Neural cell (in vitro differentiated cells): Measurements from ENCODE around the gene NANOS3. TPM values are rescaled to one million over a fixed set of nuclear protein-coding genes. Genes with fewer than 3 reads are reported as not detected.

ENCODE experiments used
- H2AFZ ChIP-seq: fragments of 200-600, 300-800 bp; sonication (generic), shearing (Covaris generic); 2 replicates; pipeline ENCODE4 v1.6.0; 2014; ENCODE audit warnings: low read depth, mild to moderate bottlenecking, antibody characterized with exemption, low read length, moderate library complexity
- H3F3A ChIP-seq: fragments of 200-600 bp; shearing (Covaris generic); 2 replicates; pipeline ENCODE4 v1.6.1; 2016; ENCODE audit warnings: mild to moderate bottlenecking, moderate library complexity, mixed read lengths, antibody characterized with exemption, low read length; ENCODE audit not compliant: insufficient read depth, poor library complexity, severe bottlenecking
- H3K27ac ChIP-seq: fragments of 200-600, 300-800 bp; sonication (generic), shearing (Covaris generic); 2 replicates; pipeline ENCODE4 v1.5.1; 2014; ENCODE audit warnings: mild to moderate bottlenecking, low read length, moderate library complexity
- H3K27me3 ChIP-seq: fragments of 300-800, 200-600 bp; sonication (generic), shearing (Covaris generic); 2 replicates; pipeline ENCODE4 v1.6.0; 2014; ENCODE audit warnings: mild to moderate bottlenecking, low read depth, low read length, moderate library complexity; ENCODE audit not compliant: insufficient read depth
- H3K36me3 ChIP-seq: fragments of 300-800, 200-600 bp; sonication (generic), shearing (Covaris generic); 2 replicates; pipeline ENCODE4 v1.5.1; 2014; ENCODE audit warnings: mild to moderate bottlenecking, antibody characterized with exemption, low read length, moderate library complexity; ENCODE audit not compliant: insufficient read depth
- H3K4me2 ChIP-seq: fragments of 300-800, 200-600 bp; sonication (generic), shearing (Covaris generic); 2 replicates; pipeline ENCODE4 v1.6.0; 2014; ENCODE audit warnings: mild to moderate bottlenecking, low read length
- H3K4me3 ChIP-seq: fragments of 300-800, 200-600 bp; sonication (generic), shearing (Covaris generic); 2 replicates; pipeline ENCODE4 v1.5.1; 2014; ENCODE audit warnings: mild to moderate bottlenecking, low read length, moderate library complexity
- H3K79me2 ChIP-seq: fragments of 200-600 bp; shearing (Covaris generic); replicated peaks from 2 replicates; pipeline ENCODE4 v1.6.0; 2014; ENCODE audit warnings: mild to moderate bottlenecking, low read length, moderate library complexity; ENCODE audit not compliant: insufficient read depth
- H3K9ac ChIP-seq: fragments of 300-800, 200-600 bp; sonication (generic), shearing (Covaris generic); 2 replicates; pipeline ENCODE4 v1.6.1; 2016; ENCODE audit warnings: mild to moderate bottlenecking, low read length, mixed read lengths
- H3K9me2 ChIP-seq: fragments of 200-600 bp; shearing (Covaris generic); 2 replicates; pipeline ENCODE4 v1.6.1; 2016; ENCODE audit warnings: mild to moderate bottlenecking, low read length, mixed read lengths; ENCODE audit not compliant: insufficient read depth
- H3K9me3 ChIP-seq: fragments of 200-600, 300-800 bp; sonication (generic), shearing (Covaris generic); 2 replicates; pipeline ENCODE4 v1.6.1; 2016; ENCODE audit warnings: mild to moderate bottlenecking, mixed run types, low read length, moderate library complexity, mixed read lengths
- H4K20me1 ChIP-seq: fragments of 200-600 bp; shearing (Covaris generic); 2 replicates; pipeline ENCODE4 v1.6.1; 2016; ENCODE audit warnings: mild to moderate bottlenecking, mixed run types; ENCODE audit not compliant: insufficient read depth
- EP300 ChIP-seq: fragments of 450-650 bp; conservative IDR thresholded peaks from 2 replicates; pipeline ENCODE4 v1.6.1; 2014; ENCODE audit warnings: antibody characterized with exemption, mild to moderate bottlenecking, moderate library complexity; ENCODE audit not compliant: poor library complexity, severe bottlenecking
- EZH2 ChIP-seq: fragments of 200-600, 300-800 bp; shearing (Covaris generic), sonication (generic); IDR thresholded peaks from 2 replicates; pipeline ENCODE4 v1.6.1; 2014; ENCODE audit warnings: antibody characterized with exemption, low read length, borderline replicate concordance, mild to moderate bottlenecking; ENCODE audit not compliant: insufficient read depth, poor library complexity, severe bottlenecking
- MXI1 ChIP-seq: fragments of 450-650 bp; conservative IDR thresholded peaks from 2 replicates; pipeline ENCODE4 v1.6.1; 2014; ENCODE audit warnings: antibody characterized with exemption, mild to moderate bottlenecking; ENCODE audit not compliant: poor library complexity, severe bottlenecking
- POLR2AphosphoS5 ChIP-seq: IDR thresholded peaks from 2 replicates; pipeline ENCODE4 v1.6.1; 2012
- RAD21 ChIP-seq: fragments of 450-650 bp; conservative IDR thresholded peaks from 2 replicates; pipeline ENCODE4 v1.6.1; 2014; ENCODE audit warnings: antibody characterized with exemption, mild to moderate bottlenecking, moderate library complexity
- SMC3 ChIP-seq: fragments of 450-650 bp; conservative IDR thresholded peaks from 2 replicates; pipeline ENCODE4 v1.6.1; 2014; ENCODE audit warnings: antibody characterized with exemption, mild to moderate bottlenecking, moderate library complexity; ENCODE audit not compliant: poor library complexity
- TAF1 ChIP-seq: IDR thresholded peaks from 2 replicates; pipeline ENCODE4 v1.6.1; 2012; ENCODE audit warnings: low read depth
- polyA plus RNA-seq: library from polyadenylated mRNA; depleted of rRNA; stranded (reverse); fragments of >200 nt; gene quantifications from 2 replicates; pipeline ENCODE4 v1.2.3, GENCODE V29; 2014
- TF ChIP-seq, protein P1 (sequence below): IDR thresholded peaks from 2 replicates; pipeline ENCODE4 v1.6.1; 2012; ENCODE audit warnings: borderline replicate concordance
- TF ChIP-seq, protein P2 (sequence below): fragments of 450-650 bp; IDR thresholded peaks from 2 replicates; pipeline ENCODE4 v1.5.1; 2014; ENCODE audit warnings: antibody characterized with exemption, mild to moderate bottlenecking, moderate library complexity; ENCODE audit not compliant: poor library complexity, severe bottlenecking

Gene NANOS3
- polyA plus RNA-seq, 1 donor from 2014 or later: 3.2 TPM

DNA sequence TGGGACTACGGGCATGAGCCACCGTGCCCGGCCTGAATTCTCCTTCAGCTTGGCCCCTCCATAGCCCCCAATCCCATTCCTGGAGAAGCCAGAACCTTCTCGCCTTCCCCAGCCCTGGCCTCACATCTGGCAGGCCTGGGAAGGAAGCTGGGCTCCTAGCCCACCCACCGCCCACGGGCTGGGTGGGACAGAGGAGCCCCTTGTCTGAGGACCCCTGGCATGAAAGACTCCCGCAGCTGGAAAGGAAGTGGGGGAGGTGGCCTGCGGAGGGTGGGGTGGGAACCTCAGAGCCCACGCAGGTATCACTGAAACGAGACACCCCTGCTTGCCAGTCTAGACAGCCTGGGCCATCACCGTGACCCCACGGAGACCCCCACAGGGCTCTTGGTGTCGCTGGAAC lies 7.7 kb upstream of the NANOS3 start:
- no peak overlapping the region for H3K9ac ChIP-seq
- H3K36me3 ChIP-seq: no peaks in the 10 kb centered on the region
- H3F3A ChIP-seq: no peaks in the 10 kb centered on the region
- no peak overlapping the region for H3K4me3 ChIP-seq
- H3K9me3 ChIP-seq: no peaks in the 10 kb centered on the region
- H4K20me1 ChIP-seq: no peaks in the 10 kb centered on the region
- peaks cover 3% of the 10 kb centered on the region for H3K79me2 ChIP-seq
- no peaks in the 10 kb centered on the region for H3K9me2 ChIP-seq
- TF ChIP-seq, protein P1, sequence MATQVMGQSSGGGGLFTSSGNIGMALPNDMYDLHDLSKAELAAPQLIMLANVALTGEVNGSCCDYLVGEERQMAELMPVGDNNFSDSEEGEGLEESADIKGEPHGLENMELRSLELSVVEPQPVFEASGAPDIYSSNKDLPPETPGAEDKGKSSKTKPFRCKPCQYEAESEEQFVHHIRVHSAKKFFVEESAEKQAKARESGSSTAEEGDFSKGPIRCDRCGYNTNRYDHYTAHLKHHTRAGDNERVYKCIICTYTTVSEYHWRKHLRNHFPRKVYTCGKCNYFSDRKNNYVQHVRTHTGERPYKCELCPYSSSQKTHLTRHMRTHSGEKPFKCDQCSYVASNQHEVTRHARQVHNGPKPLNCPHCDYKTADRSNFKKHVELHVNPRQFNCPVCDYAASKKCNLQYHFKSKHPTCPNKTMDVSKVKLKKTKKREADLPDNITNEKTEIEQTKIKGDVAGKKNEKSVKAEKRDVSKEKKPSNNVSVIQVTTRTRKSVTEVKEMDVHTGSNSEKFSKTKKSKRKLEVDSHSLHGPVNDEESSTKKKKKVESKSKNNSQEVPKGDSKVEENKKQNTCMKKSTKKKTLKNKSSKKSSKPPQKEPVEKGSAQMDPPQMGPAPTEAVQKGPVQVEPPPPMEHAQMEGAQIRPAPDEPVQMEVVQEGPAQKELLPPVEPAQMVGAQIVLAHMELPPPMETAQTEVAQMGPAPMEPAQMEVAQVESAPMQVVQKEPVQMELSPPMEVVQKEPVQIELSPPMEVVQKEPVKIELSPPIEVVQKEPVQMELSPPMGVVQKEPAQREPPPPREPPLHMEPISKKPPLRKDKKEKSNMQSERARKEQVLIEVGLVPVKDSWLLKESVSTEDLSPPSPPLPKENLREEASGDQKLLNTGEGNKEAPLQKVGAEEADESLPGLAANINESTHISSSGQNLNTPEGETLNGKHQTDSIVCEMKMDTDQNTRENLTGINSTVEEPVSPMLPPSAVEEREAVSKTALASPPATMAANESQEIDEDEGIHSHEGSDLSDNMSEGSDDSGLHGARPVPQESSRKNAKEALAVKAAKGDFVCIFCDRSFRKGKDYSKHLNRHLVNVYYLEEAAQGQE: no peak
- TF ChIP-seq EP300: no peak
- no peak overlapping the region for H2AFZ ChIP-seq
- no peak overlapping the region for H3K27ac ChIP-seq
- H3K27me3 ChIP-seq: no peaks in the 10 kb centered on the region
- no peak overlapping the region for H3K4me2 ChIP-seq

DNA sequence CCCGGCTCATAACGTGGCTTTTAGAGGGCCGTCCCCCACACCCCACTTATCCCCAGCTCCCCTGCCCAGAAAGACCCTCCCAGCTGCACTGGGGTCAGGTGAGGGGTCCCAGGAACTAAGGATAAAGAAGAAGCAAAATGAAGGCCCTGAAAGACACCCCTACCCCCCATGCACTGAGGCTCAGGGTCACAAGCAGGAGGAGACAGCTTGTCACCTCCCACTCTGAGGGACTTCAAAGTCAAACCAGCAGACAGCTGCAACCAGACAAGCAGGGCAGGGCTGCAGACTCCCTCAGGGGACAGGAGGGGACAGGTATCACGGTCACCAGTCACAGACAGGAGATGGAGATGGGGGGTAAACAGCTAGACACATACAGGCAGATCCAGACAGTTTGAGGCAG lies 6.1 kb upstream of the NANOS3 start:
- Histone ChIP-seq H3F3A (no peaks in the 10 kb centered on the region), H3K9ac (no peak overlapping the region), H3K4me3 (no peak overlapping the region), H3K9me3 (no peaks in the 10 kb centered on the region), H3K27ac (no peak overlapping the region), H3K9me2 (no peaks in the 10 kb centered on the region), H3K27me3 (no peaks in the 10 kb centered on the region), H3K36me3 (no peaks in the 10 kb centered on the region), H4K20me1 (no peaks in the 10 kb centered on the region), H3K79me2 (peaks cover 3% of the 10 kb centered on the region), H2AFZ (no peak overlapping the region), H3K4me2 (no peak overlapping the region)
- TF ChIP-seq EZH2 (no peak), POLR2AphosphoS5 (no peak), TAF1 (no peak), SMC3 (no peak), RAD21 (no peak), EP300 (no peak), MXI1 (no peak)
- TF ChIP-seq, protein P2, sequence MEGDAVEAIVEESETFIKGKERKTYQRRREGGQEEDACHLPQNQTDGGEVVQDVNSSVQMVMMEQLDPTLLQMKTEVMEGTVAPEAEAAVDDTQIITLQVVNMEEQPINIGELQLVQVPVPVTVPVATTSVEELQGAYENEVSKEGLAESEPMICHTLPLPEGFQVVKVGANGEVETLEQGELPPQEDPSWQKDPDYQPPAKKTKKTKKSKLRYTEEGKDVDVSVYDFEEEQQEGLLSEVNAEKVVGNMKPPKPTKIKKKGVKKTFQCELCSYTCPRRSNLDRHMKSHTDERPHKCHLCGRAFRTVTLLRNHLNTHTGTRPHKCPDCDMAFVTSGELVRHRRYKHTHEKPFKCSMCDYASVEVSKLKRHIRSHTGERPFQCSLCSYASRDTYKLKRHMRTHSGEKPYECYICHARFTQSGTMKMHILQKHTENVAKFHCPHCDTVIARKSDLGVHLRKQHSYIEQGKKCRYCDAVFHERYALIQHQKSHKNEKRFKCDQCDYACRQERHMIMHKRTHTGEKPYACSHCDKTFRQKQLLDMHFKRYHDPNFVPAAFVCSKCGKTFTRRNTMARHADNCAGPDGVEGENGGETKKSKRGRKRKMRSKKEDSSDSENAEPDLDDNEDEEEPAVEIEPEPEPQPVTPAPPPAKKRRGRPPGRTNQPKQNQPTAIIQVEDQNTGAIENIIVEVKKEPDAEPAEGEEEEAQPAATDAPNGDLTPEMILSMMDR: no peak
- TF ChIP-seq, protein P1: no peak
